GM23248 (cell line): ENCODE data around the gene COL3A1. TPM values are rescaled to one million over a fixed set of nuclear protein-coding genes. Genes with fewer than 3 reads are reported as not detected.

Source experiments
- DNase-seq: peaks from one replicate; pipeline ENCODE4 v3.0.0-alpha.2; 2015
- H2AFZ ChIP-seq: fragments of 200-600 bp; sonication (generic); 2 replicates; pipeline ENCODE4 v1.6.1; 2016; ENCODE audit warnings: antibody characterized with exemption
- H3F3A ChIP-seq: fragments of 200-600 bp; sonication (generic); 2 replicates; pipeline ENCODE4 v1.6.1; 2016; ENCODE audit warnings: mild to moderate bottlenecking, antibody characterized with exemption, mixed run types; ENCODE audit not compliant: insufficient read depth
- H3K27ac ChIP-seq: fragments of 200-600 bp; sonication (generic); 2 replicates; pipeline ENCODE4 v1.5.1; 2016; ENCODE audit warnings: mild to moderate bottlenecking
- H3K27me3 ChIP-seq: fragments of 200-600 bp; sonication (generic); replicated peaks from 2 replicates; pipeline ENCODE4 v1.6.1; 2016; ENCODE audit warnings: mild to moderate bottlenecking; ENCODE audit not compliant: insufficient read depth
- H3K36me3 ChIP-seq: fragments of 200-600 bp; sonication (generic); 2 replicates; pipeline ENCODE4 v1.6.1; 2016; ENCODE audit warnings: low read depth, mild to moderate bottlenecking
- H3K4me1 ChIP-seq: fragments of 200-600 bp; sonication (generic); 2 replicates; pipeline ENCODE4 v1.6.1; 2016; ENCODE audit warnings: mild to moderate bottlenecking; ENCODE audit not compliant: insufficient read depth
- H3K4me2 ChIP-seq: fragments of 200-600 bp; sonication (generic); one replicate; pipeline ENCODE4 v1.6.1; 2016; ENCODE audit warnings: mild to moderate bottlenecking; ENCODE audit not compliant: unreplicated experiment
- H3K4me3 ChIP-seq: fragments of 200-600 bp; sonication (generic); 2 replicates; pipeline ENCODE4 v1.5.1; 2016; ENCODE audit warnings: mild to moderate bottlenecking
- H3K79me2 ChIP-seq: fragments of 200-600 bp; sonication (generic); 2 replicates; pipeline ENCODE4 v1.6.1; 2016; ENCODE audit warnings: mild to moderate bottlenecking; ENCODE audit not compliant: insufficient read depth
- H3K9ac ChIP-seq: fragments of 200-600 bp; sonication (generic); 2 replicates; pipeline ENCODE4 v1.6.1; 2016; ENCODE audit warnings: mild to moderate bottlenecking
- H3K9me2 ChIP-seq: fragments of 200-600 bp; sonication (generic); 2 replicates; pipeline ENCODE4 v1.6.1; 2016; ENCODE audit warnings: mixed run types, mild to moderate bottlenecking, moderate library complexity; ENCODE audit not compliant: insufficient read depth
- H3K9me3 ChIP-seq: fragments of 200-600 bp; sonication (generic); one replicate; pipeline ENCODE4 v1.6.1; 2017; ENCODE audit warnings: low read depth
- H4K20me1 ChIP-seq: fragments of 200-600 bp; sonication (generic); 2 replicates; pipeline ENCODE4 v1.6.0; 2016; ENCODE audit not compliant: insufficient read depth
- EZH2 ChIP-seq: fragments of 200-600 bp; sonication (generic); IDR thresholded peaks from 2 replicates; pipeline ENCODE4 v1.6.1; 2018; ENCODE audit warnings: antibody characterized with exemption, mild to moderate bottlenecking; ENCODE audit not compliant: insufficient read depth, poor library complexity, severe bottlenecking
- EZH2phosphoT487 ChIP-seq: fragments of 200-600 bp; sonication (generic); IDR thresholded peaks from 2 replicates; pipeline ENCODE4 v1.6.1; 2018; ENCODE audit warnings: antibody characterized with exemption, moderate library complexity, mild to moderate bottlenecking, low read depth; ENCODE audit not compliant: insufficient read depth
- WGBS, 2 experiments: methylation state at CpG; one replicate each; pipeline ENCODE4 v1.1.6; 2015 to 2017; ENCODE audit warnings: low lambda C conversion rate in 2 of 2, low coverage in 1 of 2; ENCODE audit errors: missing lambda C conversion rate in 2 of 2; 5-methylcytosine and 5-hydroxymethylcytosine counted together
- in situ Hi-C: fragments of 300-500 bp; cut with MboI; formaldehyde crosslinking; loops from 2 replicates; pipeline ENCODE4 v1.15.0; 2020
- polyA plus RNA-seq: library from polyadenylated mRNA; unstranded; fragments of >200 nt; fragmentation: Nextera tagmentation; extraction: Ambion mirVana; gene quantifications from 2 replicates; pipeline ENCODE4 v1.2.1, GENCODE V29; 2016
- total RNA-seq: library from RNA; depleted of rRNA; stranded (reverse); fragments of >200 nt; shearing (Covaris generic); gene quantifications from 2 replicates; pipeline ENCODE4 v1.2.3, GENCODE V29; 2014

The COL3A1 gene
- total and polyA plus RNA-seq, 2 experiments from 2014 or later, result 977 to 2,153 TPM

DNA sequence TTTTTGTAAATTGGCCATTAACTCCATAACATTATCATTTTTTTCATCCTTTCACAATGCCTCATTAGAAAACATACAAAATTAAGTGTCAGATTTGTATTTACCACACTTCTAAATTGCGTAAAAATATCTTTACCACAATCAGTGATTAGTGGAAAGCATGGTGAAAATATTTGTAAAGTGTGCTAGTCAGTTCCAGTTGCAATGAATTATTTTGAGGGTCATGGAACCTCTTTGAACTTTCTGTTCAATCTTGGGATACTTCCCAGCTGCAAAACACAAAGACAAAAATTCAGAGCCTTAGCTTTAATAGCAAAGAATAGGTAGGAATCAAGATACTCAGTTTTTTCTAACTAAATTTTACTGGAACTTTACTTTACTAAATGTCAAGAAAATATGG is 4.0 kb upstream of the COL3A1 start:
- H3K9me2 ChIP-seq, result no peaks in the 10 kb centered on the region
- H3K9me3 ChIP-seq, result no peaks in the 10 kb centered on the region
- no peak for TF ChIP-seq EZH2phosphoT487
- no peak for TF ChIP-seq EZH2
- 0 out of 2 replicates have a peak overlapping the region, but pooled peaks have one; percentile 1 for H3K9ac ChIP-seq
- H3F3A ChIP-seq, result peaks cover 39% of the 10 kb centered on the region
- H2AFZ ChIP-seq, result no peak overlapping the region
- H3K27me3 ChIP-seq, result no peaks in the 10 kb centered on the region
- H4K20me1 ChIP-seq, result no peaks in the 10 kb centered on the region
- peaks cover 48% of the 10 kb centered on the region for H3K4me1 ChIP-seq
- peak overlapping the region; percentile 72 for H3K4me2 ChIP-seq
- H3K27ac ChIP-seq, result peak overlapping the region; percentile 47
- no peaks in the 10 kb centered on the region for H3K36me3 ChIP-seq
- WGBS, 2 experiments, result 36 to 55% methylated on average over 1 of the region's 1 CpG
- peak overlapping the region; percentile 29 for H3K4me3 ChIP-seq
- in situ Hi-C loops, result no loop called here
- DNase-seq, result peak; percentile 34
- H3K79me2 ChIP-seq, result peaks cover 13% of the 10 kb centered on the region

DNA sequence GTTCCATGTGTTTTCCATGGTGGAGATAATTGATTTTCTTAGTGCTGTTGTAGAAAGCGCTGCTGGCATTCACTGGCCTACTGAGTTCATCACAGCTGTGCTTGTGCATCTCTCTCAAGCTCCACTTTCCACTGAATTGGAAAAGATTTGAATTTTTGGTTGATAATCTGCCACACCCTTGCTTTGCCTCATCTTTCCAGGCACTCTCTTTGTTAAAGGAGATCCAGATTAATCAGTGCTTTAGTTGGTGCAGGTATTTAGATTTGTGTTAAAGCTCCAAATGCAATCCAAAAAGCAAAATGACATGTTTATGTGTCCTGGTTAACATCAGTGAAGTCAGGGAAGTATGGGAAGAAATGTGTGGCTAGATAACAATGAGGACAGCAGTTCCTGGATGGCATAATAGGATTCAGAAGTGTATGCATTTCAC is 2.7 kb upstream of the COL3A1 start:
- Histone ChIP-seq H3K27me3 (no peaks in the 10 kb centered on the region), H3K9me2 (no peaks in the 10 kb centered on the region), H3K79me2 (peaks cover 25% of the 10 kb centered on the region), H3K4me1 (peaks cover 48% of the 10 kb centered on the region), H3K27ac (peak overlapping the region; percentile 47; the same call in 1 of the 2 replicates), H3K4me3 (no peak overlapping the region), H3K9ac (no peak overlapping the region), H3K4me2 (peak overlapping the region; percentile 72), H4K20me1 (no peaks in the 10 kb centered on the region), H2AFZ (peak overlapping the region; percentile 35), H3K36me3 (no peaks in the 10 kb centered on the region), H3F3A (peaks cover 50% of the 10 kb centered on the region), H3K9me3 (no peaks in the 10 kb centered on the region)
- peak; percentile 48 for DNase-seq
- in situ Hi-C loops, result no loop called here
- 38 to 44% methylated on average over 1 of the region's 1 CpG for WGBS, 2 experiments
- no peak for TF ChIP-seq EZH2phosphoT487
- no peak for TF ChIP-seq EZH2

DNA sequence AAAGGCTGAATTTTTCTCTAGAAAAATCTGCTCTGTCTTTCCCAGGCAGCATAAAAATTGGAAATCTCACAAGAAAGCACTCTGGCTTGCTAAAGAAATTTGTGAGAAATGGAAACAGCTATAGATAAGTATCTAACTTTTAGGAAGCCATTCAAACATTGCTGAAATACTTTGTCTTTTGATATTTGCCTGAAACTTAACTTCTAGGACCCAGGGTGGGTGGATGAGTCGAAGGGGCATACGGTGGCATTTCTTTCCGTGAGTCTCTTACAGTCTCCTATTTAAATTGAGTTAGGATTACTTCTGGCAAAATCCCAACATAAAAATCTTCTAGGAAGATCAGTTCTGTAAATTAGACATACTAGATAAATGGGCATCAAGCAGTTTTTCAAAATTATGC is 532 bp upstream of the COL3A1 start:
- H3K4me2 ChIP-seq, result peak overlapping the region; percentile 97
- peaks cover 72% of the 10 kb centered on the region for H3F3A ChIP-seq
- peak overlapping the region; percentile 85 for H3K4me3 ChIP-seq
- no peaks in the 10 kb centered on the region for H3K27me3 ChIP-seq
- peak; percentile 38 for DNase-seq
- H3K4me1 ChIP-seq, result peaks cover 61% of the 10 kb centered on the region
- H2AFZ ChIP-seq, result peak overlapping the region; percentile 82
- in situ Hi-C loops, result no loop called here
- no peaks in the 10 kb centered on the region for H3K9me2 ChIP-seq
- H3K9ac ChIP-seq, result peak overlapping the region; percentile 90
- H3K36me3 ChIP-seq, result no peaks in the 10 kb centered on the region
- H3K27ac ChIP-seq, result peak overlapping the region; percentile 89
- WGBS, 2 experiments, result 3 to 5% methylated on average over 3 of the region's 3 CpGs
- no peaks in the 10 kb centered on the region for H4K20me1 ChIP-seq
- no peak for TF ChIP-seq EZH2
- no peak for TF ChIP-seq EZH2phosphoT487
- H3K79me2 ChIP-seq, result peaks cover 47% of the 10 kb centered on the region
- H3K9me3 ChIP-seq, result no peaks in the 10 kb centered on the region

DNA sequence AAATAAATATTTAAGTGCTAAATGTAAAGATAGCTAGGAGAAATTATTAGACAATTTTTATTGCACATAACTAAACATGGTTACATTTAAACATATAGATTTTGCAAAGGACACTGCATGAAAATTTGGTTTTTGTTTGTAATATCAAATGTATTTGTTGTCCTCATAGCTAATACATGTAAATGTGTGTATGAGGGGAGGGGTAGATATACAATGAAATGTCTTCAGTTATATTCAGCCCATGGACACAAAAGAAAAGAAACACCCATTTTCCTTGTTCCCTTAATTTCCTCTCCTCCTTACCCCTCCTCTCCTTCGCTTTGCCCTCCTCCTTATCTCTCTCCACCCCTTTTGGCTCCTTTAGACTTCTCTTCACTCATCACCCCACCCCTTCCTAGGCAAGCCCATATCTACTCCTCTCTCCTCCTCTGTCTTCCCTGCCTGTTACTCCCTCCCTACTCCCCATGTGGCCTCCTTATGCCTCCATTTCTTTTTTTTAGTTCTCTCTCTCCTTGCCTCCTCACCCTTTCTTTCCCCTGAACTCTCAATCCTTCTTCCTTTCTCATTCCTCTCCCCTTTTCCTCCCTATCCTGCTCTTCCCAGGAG is 1.4 kb downstream of the COL3A1 start:
- Histone ChIP-seq H3K27ac (peak overlapping the region; percentile 89), H3K4me3 (peak overlapping the region; percentile 85), H2AFZ (peak overlapping the region; percentile 38), H3K9me3 (no peaks in the 10 kb centered on the region), H3K36me3 (no peaks in the 10 kb centered on the region), H3K4me2 (peak overlapping the region; percentile 97), H3K27me3 (no peaks in the 10 kb centered on the region), H3F3A (peaks cover 68% of the 10 kb centered on the region), H4K20me1 (no peaks in the 10 kb centered on the region), H3K9me2 (no peaks in the 10 kb centered on the region), H3K9ac (peak overlapping the region; percentile 90), H3K79me2 (peaks cover 67% of the 10 kb centered on the region), H3K4me1 (peaks cover 57% of the 10 kb centered on the region)
- TF ChIP-seq EZH2phosphoT487, result no peak
- TF ChIP-seq EZH2, result no peak
- peak; percentile 92 for DNase-seq
- WGBS, 2 experiments, result 0% methylated on average over 1 of the region's 1 CpG
- in situ Hi-C loops, result loop anchor here (5.0 kb wide), 1 partner anchor 448 kb away; no protein-coding TSS in a partner anchor
